Colonic mucosa (tissue), 4 donors: ENCODE data around the gene HOXC9. TPM values are rescaled to one million over a fixed set of nuclear protein-coding genes. Genes with fewer than 3 reads are reported as not detected.

Experiments used
- DNase-seq: peaks from one replicate; pipeline ENCODE4 v3.0.0-alpha.2; 2020
- H3K27ac ChIP-seq: fragments of 200-600 bp; one replicate; pipeline ENCODE4 v1.8.0; 2021
- H3K27me3 ChIP-seq: fragments of 200-600 bp; one replicate; pipeline ENCODE4 v1.8.0; 2021
- H3K36me3 ChIP-seq: fragments of 200-600 bp; one replicate; pipeline ENCODE4 v1.8.0; 2021
- H3K4me1 ChIP-seq: fragments of 200-600 bp; one replicate; pipeline ENCODE4 v1.8.0; 2021; ENCODE audit warnings: mild to moderate bottlenecking
- H3K4me3 ChIP-seq: fragments of 200-600 bp; one replicate; pipeline ENCODE4 v1.8.0; 2021
- H3K9ac ChIP-seq, 2 donors: one replicate each; pipeline ENCODE4 v1.7.0; 2013; ENCODE audit warnings: control low read depth in 2 of 2, low read depth in 2 of 2, low read length in 2 of 2
- H3K9me3 ChIP-seq: fragments of 200-600 bp; one replicate; pipeline ENCODE4 v1.8.0; 2021
- CTCF ChIP-seq: fragments of 200-600 bp; IDR thresholded peaks from one replicate; pipeline ENCODE4 v1.8.0; 2022; ENCODE audit warnings: antibody characterized with exemption, mild to moderate bottlenecking
- intact Hi-C: fragments of 100-400 bp; cut with DNase I; formaldehyde crosslinking; loops from one replicate; pipeline ENCODE4 v1.14.1; 2022
- total RNA-seq, 2 donors: library from RNA; stranded (reverse); fragmentation: NEBNext Ultra II Directional in 1 of 2; extraction: Animal tissue kit (Norgen Biotek cat#: 25700) in 1 of 2; gene quantifications; one replicate each; pipeline ENCODE4 v1.2.1, GENCODE V29; 2021
- donor health status: healthy.
- donor health status: DM: no; HTN: no; CAD: no.
- donor health status: DM: no; HTN: no; CAD: no.

The HOXC9 gene
- total RNA-seq, 2 donors from 2014 or later: not detected

- Histone ChIP-seq H3K4me3 (no peak overlapping the region), H3K27me3 (peaks cover 94% of the 10 kb centered on the region), H3K27ac (no peak overlapping the region), H3K9ac (no peak overlapping the region), H3K9me3 (no peaks in the 10 kb centered on the region), H3K36me3 (no peaks in the 10 kb centered on the region), H3K4me1 (peaks cover 3% of the 10 kb centered on the region)
- intact Hi-C loops: no loop called here
- no peak for TF ChIP-seq CTCF
- no peak for DNase-seq
Observed at GRCh38 chr12:54022960-54023884, 23.3 kb downstream of the HOXC9 start.

DNA sequence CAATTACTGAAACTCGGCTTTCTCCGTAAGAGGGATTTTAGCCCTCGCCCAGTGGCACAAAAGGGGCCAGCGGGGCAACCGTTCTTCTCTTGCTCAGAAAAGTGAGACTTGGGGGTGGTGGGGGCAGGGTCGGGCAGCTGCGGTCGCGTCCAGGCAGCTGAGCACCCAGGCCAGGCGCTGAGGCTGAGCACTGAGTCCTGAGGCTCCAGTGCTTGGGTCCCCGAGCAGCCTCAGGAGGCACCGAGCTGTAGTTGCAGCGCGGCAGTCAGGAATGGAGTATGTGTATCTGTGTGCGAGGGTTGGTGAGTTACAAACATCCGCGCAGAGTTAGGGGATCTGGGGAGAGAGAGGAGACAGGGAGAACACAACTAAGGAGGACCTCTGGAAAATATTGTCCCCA is 24.2 kb downstream of the HOXC9 start:
- no peaks in the 10 kb centered on the region for H3K9me3 ChIP-seq
- peaks cover 94% of the 10 kb centered on the region for H3K27me3 ChIP-seq
- no peaks in the 10 kb centered on the region for H3K4me1 ChIP-seq
- no peak overlapping the region for H3K9ac ChIP-seq
- H3K4me3 ChIP-seq: no peak overlapping the region
- intact Hi-C loops: no loop called here
- H3K27ac ChIP-seq: no peak overlapping the region
- TF ChIP-seq CTCF: no peak
- H3K36me3 ChIP-seq: no peaks in the 10 kb centered on the region
- DNase-seq: no peak

DNA sequence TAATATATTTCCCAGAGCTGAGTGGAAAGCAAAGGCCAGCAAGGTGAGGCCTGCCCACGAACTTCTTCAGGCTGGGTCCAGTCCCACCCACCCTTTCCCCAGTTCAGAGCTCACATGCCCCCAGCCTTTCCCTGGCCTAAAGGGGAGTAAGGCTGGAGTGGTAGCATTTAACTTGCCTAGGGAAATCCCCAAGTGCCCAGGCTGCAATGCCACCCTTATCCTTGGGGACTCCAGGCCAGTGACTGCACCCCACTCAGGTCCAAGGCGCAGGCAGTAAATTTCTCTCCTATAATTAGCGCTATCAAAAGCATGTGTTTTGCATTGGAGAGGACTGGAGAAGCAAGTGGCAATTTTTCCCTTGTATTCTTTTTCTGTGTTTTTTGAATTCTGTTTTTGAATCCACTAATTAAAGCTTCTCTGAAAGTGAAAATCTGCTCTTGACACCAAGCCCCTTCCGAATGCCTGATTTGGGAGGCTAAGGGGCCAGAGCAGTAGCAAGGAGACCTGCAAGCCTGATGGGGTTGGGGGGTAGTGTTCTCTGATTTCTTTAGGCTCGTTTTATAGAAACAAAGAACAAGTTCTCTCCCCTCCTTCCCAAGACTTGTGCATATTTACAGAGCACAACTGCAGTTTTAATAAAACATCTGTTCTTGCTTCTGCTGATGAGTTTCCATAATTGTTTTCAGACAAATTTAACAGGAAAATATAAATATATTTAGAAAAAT is 24.8 kb downstream of the HOXC9 start:
- Histone ChIP-seq H3K27me3 (peaks cover 92% of the 10 kb centered on the region), H3K9ac (no peak overlapping the region), H3K9me3 (no peaks in the 10 kb centered on the region), H3K4me3 (no peak overlapping the region), H3K4me1 (no peaks in the 10 kb centered on the region), H3K27ac (no peak overlapping the region), H3K36me3 (no peaks in the 10 kb centered on the region)
- TF ChIP-seq CTCF: no peak
- intact Hi-C loops: loop anchor here (5.0 kb wide), 1 partner anchor 178 kb away; no protein-coding TSS in a partner anchor
- no peak for DNase-seq

DNA sequence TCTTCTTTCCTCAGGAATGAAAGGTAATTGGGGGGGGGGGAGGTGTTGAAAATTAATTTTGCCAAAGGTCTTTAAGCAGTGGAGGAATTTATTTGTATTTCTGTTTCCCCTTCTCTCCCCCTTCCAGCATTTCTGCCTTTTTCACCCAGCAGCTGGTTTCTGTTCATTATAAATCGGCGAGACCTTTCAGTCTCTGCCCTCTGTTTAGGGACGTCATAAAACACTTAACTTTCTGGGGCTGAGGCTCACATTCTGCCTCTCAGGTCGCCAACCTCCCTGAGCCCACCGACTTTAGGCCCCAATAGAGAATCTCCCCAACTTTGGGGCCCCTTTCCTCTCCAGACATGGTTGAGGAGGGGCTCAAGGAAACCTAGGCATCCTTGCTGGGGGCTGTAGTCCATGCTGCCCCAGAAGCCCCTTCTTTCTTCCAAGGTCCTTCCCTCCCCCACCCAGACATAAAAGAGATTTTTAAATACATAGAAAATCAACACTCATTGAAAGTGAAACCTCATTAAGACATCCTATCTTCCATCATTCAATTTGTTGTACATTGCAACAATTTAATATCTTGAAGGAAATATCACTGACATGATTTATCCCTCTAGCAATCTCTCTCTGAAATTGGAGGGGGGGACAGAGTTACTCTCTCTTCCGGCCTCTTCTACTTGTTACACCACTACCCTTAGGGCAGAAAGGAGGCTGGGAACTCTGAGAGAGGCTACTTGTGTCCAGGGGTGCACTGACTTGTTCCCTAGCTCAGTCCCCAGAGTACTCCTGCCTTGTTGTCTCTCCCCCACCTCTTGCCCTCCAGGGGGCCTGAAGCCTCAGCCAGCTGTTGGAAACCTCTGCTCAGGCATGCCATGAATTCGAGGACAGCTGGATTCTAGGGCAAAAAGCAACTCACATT is 25.8 kb downstream of the HOXC9 start:
- Histone ChIP-seq H3K9ac (no peak overlapping the region), H3K4me3 (no peak overlapping the region), H3K4me1 (no peaks in the 10 kb centered on the region), H3K36me3 (no peaks in the 10 kb centered on the region), H3K9me3 (no peaks in the 10 kb centered on the region), H3K27ac (no peak overlapping the region), H3K27me3 (peaks cover 92% of the 10 kb centered on the region)
- no peak for TF ChIP-seq CTCF
- no peak for DNase-seq
- intact Hi-C loops: loop anchor here (5.0 kb wide), 1 partner anchor 177 kb away; no protein-coding TSS in a partner anchor
